Spleen (tissue), 7 donors: ENCODE results near the gene SRCIN1.

Experiments
- CTCF ChIP-seq, 11 experiments: fragments of 200-600 bp in 7 of 11; fragments of 450-650 bp in 4 of 11; sonication (generic) in 4 of 11; IDR thresholded peaks in 8 of 11; conservative IDR thresholded peaks in 3 of 11; 1 replicate in 7 of 11; 2 replicates in 4 of 11; pipeline versions ENCODE4 v1.4.0 to v1.8.0; 2016 to 2021; ENCODE audit warnings: antibody characterized with exemption in 11 of 11, inconsistent platforms in 4 of 11, mild to moderate bottlenecking in 1 of 11
- POLR2A ChIP-seq, 3 donors: fragments of 450-650 bp; IDR thresholded peaks; one replicate each; pipeline ENCODE4 v1.5.1; 2017; ENCODE audit warnings: antibody characterized with exemption in 3 of 3, mild to moderate bottlenecking in 1 of 3
- POLR2AphosphoS5 ChIP-seq, 3 donors: sonication (generic); formaldehyde crosslinking; IDR thresholded peaks; one replicate each; pipeline ENCODE4 v1.5.1; 2017; ENCODE audit warnings: antibody characterized with exemption in 3 of 3
- donor health status: DM: no; HTN: no; CAD: no; lungs with moderate emphysema.
- donor health status: DM: no; HTN: no; CAD: no.
- donor health status: DM: no; HTN: no; CAD: no.

- TF ChIP-seq CTCF (IDR thresholded peaks at IDR 0.05 in 8 of 11, conservative IDR thresholded peaks at IDR 0.05 in 3 of 11) (no peak), POLR2A (IDR thresholded peaks at IDR 0.05) (no peak), POLR2AphosphoS5 (IDR thresholded peaks at IDR 0.05) (no peak)
These were observed 32.2 kb upstream of the SRCIN1 start for GRCh38 chr17:38637951-38638350.
